Neural cell (in vitro differentiated cells): ENCODE data around the gene MRPL34. TPM values are rescaled to one million over a fixed set of nuclear protein-coding genes. Genes with fewer than 3 reads are reported as not detected.

Source experiments
- H2AFZ ChIP-seq: fragments of 200-600, 300-800 bp; sonication (generic), shearing (Covaris generic); 2 replicates; pipeline ENCODE4 v1.6.0; 2014; ENCODE audit warnings: low read depth, mild to moderate bottlenecking, antibody characterized with exemption, low read length, moderate library complexity
- H3F3A ChIP-seq: fragments of 200-600 bp; shearing (Covaris generic); 2 replicates; pipeline ENCODE4 v1.6.1; 2016; ENCODE audit warnings: mild to moderate bottlenecking, moderate library complexity, mixed read lengths, antibody characterized with exemption, low read length; ENCODE audit not compliant: insufficient read depth, poor library complexity, severe bottlenecking
- H3K27ac ChIP-seq: fragments of 200-600, 300-800 bp; sonication (generic), shearing (Covaris generic); 2 replicates; pipeline ENCODE4 v1.5.1; 2014; ENCODE audit warnings: mild to moderate bottlenecking, low read length, moderate library complexity
- H3K27me3 ChIP-seq: fragments of 300-800, 200-600 bp; sonication (generic), shearing (Covaris generic); 2 replicates; pipeline ENCODE4 v1.6.0; 2014; ENCODE audit warnings: mild to moderate bottlenecking, low read depth, low read length, moderate library complexity; ENCODE audit not compliant: insufficient read depth
- H3K36me3 ChIP-seq: fragments of 300-800, 200-600 bp; sonication (generic), shearing (Covaris generic); 2 replicates; pipeline ENCODE4 v1.5.1; 2014; ENCODE audit warnings: mild to moderate bottlenecking, antibody characterized with exemption, low read length, moderate library complexity; ENCODE audit not compliant: insufficient read depth
- H3K4me2 ChIP-seq: fragments of 300-800, 200-600 bp; sonication (generic), shearing (Covaris generic); 2 replicates; pipeline ENCODE4 v1.6.0; 2014; ENCODE audit warnings: mild to moderate bottlenecking, low read length
- H3K4me3 ChIP-seq: fragments of 300-800, 200-600 bp; sonication (generic), shearing (Covaris generic); 2 replicates; pipeline ENCODE4 v1.5.1; 2014; ENCODE audit warnings: mild to moderate bottlenecking, low read length, moderate library complexity
- H3K79me2 ChIP-seq: fragments of 200-600 bp; shearing (Covaris generic); replicated peaks from 2 replicates; pipeline ENCODE4 v1.6.0; 2014; ENCODE audit warnings: mild to moderate bottlenecking, low read length, moderate library complexity; ENCODE audit not compliant: insufficient read depth
- H3K9ac ChIP-seq: fragments of 300-800, 200-600 bp; sonication (generic), shearing (Covaris generic); 2 replicates; pipeline ENCODE4 v1.6.1; 2016; ENCODE audit warnings: mild to moderate bottlenecking, low read length, mixed read lengths
- H3K9me2 ChIP-seq: fragments of 200-600 bp; shearing (Covaris generic); 2 replicates; pipeline ENCODE4 v1.6.1; 2016; ENCODE audit warnings: mild to moderate bottlenecking, low read length, mixed read lengths; ENCODE audit not compliant: insufficient read depth
- H3K9me3 ChIP-seq: fragments of 200-600, 300-800 bp; sonication (generic), shearing (Covaris generic); 2 replicates; pipeline ENCODE4 v1.6.1; 2016; ENCODE audit warnings: mild to moderate bottlenecking, mixed run types, low read length, moderate library complexity, mixed read lengths
- H4K20me1 ChIP-seq: fragments of 200-600 bp; shearing (Covaris generic); 2 replicates; pipeline ENCODE4 v1.6.1; 2016; ENCODE audit warnings: mild to moderate bottlenecking, mixed run types; ENCODE audit not compliant: insufficient read depth
- CTCF ChIP-seq: fragments of 450-650 bp; IDR thresholded peaks from 2 replicates; pipeline ENCODE4 v1.5.1; 2014; ENCODE audit warnings: antibody characterized with exemption, mild to moderate bottlenecking, moderate library complexity; ENCODE audit not compliant: poor library complexity, severe bottlenecking
- EP300 ChIP-seq: fragments of 450-650 bp; conservative IDR thresholded peaks from 2 replicates; pipeline ENCODE4 v1.6.1; 2014; ENCODE audit warnings: antibody characterized with exemption, mild to moderate bottlenecking, moderate library complexity; ENCODE audit not compliant: poor library complexity, severe bottlenecking
- EZH2 ChIP-seq: fragments of 200-600, 300-800 bp; shearing (Covaris generic), sonication (generic); IDR thresholded peaks from 2 replicates; pipeline ENCODE4 v1.6.1; 2014; ENCODE audit warnings: antibody characterized with exemption, low read length, borderline replicate concordance, mild to moderate bottlenecking; ENCODE audit not compliant: insufficient read depth, poor library complexity, severe bottlenecking
- MXI1 ChIP-seq: fragments of 450-650 bp; conservative IDR thresholded peaks from 2 replicates; pipeline ENCODE4 v1.6.1; 2014; ENCODE audit warnings: antibody characterized with exemption, mild to moderate bottlenecking; ENCODE audit not compliant: poor library complexity, severe bottlenecking
- POLR2AphosphoS5 ChIP-seq: IDR thresholded peaks from 2 replicates; pipeline ENCODE4 v1.6.1; 2012
- RAD21 ChIP-seq: fragments of 450-650 bp; conservative IDR thresholded peaks from 2 replicates; pipeline ENCODE4 v1.6.1; 2014; ENCODE audit warnings: antibody characterized with exemption, mild to moderate bottlenecking, moderate library complexity
- REST ChIP-seq: IDR thresholded peaks from 2 replicates; pipeline ENCODE4 v1.6.1; 2012; ENCODE audit warnings: borderline replicate concordance
- SMC3 ChIP-seq: fragments of 450-650 bp; conservative IDR thresholded peaks from 2 replicates; pipeline ENCODE4 v1.6.1; 2014; ENCODE audit warnings: antibody characterized with exemption, mild to moderate bottlenecking, moderate library complexity; ENCODE audit not compliant: poor library complexity
- TAF1 ChIP-seq: IDR thresholded peaks from 2 replicates; pipeline ENCODE4 v1.6.1; 2012; ENCODE audit warnings: low read depth
- polyA plus RNA-seq: library from polyadenylated mRNA; depleted of rRNA; stranded (reverse); fragments of >200 nt; gene quantifications from 2 replicates; pipeline ENCODE4 v1.2.3, GENCODE V29; 2014

The MRPL34 gene
- polyA plus RNA-seq, 1 donor from 2014 or later = 61.7 TPM

- Histone ChIP-seq H3K79me2 (no peaks in the 10 kb centered on the region), H3F3A (peaks cover 3% of the 10 kb centered on the region), H3K9me3 (no peaks in the 10 kb centered on the region), H3K27me3 (no peaks in the 10 kb centered on the region), H3K9me2 (no peaks in the 10 kb centered on the region), H3K9ac (no peak overlapping the region), H3K36me3 (no peaks in the 10 kb centered on the region), H3K4me2 (no peak overlapping the region), H3K27ac (no peak overlapping the region), H4K20me1 (no peaks in the 10 kb centered on the region), H2AFZ (no peak overlapping the region), H3K4me3 (no peak overlapping the region)
- TF ChIP-seq REST = no peak
Measured at GRCh38 chr19:17341386-17341785, 35.7 kb downstream of the MRPL34 start.

- H3F3A ChIP-seq = no peaks in the 10 kb centered on the region
- no peaks in the 10 kb centered on the region for H3K27me3 ChIP-seq
- H3K9me2 ChIP-seq = no peaks in the 10 kb centered on the region
- no peaks in the 10 kb centered on the region for H3K36me3 ChIP-seq
- H3K27ac ChIP-seq = no peak overlapping the region
- H2AFZ ChIP-seq = no peak overlapping the region
- H3K9me3 ChIP-seq = no peaks in the 10 kb centered on the region
- H3K4me2 ChIP-seq = no peak overlapping the region
- TF ChIP-seq EP300 (no peak), RAD21 (no peak), MXI1 (no peak), TAF1 (no peak), REST (no peak), CTCF (no peak), EZH2 (no peak), SMC3 (no peak), POLR2AphosphoS5 (no peak)
- H3K4me3 ChIP-seq = no peak overlapping the region
- H4K20me1 ChIP-seq = no peaks in the 10 kb centered on the region
- H3K9ac ChIP-seq = no peak overlapping the region
- no peaks in the 10 kb centered on the region for H3K79me2 ChIP-seq
Measured at GRCh38 chr19:17341845-17342244, 36.2 kb downstream of the MRPL34 start.
